HL-60 (cell line): ENCODE results near the gene RERE.

Experiments used
- DNase-seq, 2 experiments: peaks; one replicate each; pipeline ENCODE4 v3.0.0-alpha.2; 2010 to 2020; ENCODE audit warnings: low read depth in 1 of 2, low spot score in 1 of 2
- H3K27ac ChIP-seq: fragments of 250-450 bp; sonication (Bioruptor Pico); replicated peaks from 2 replicates; pipeline ENCODE4 v1.5.1; 2020; ENCODE audit warnings: mild to moderate bottlenecking, moderate library complexity
- H3K27me3 ChIP-seq: fragments of 250-450 bp; sonication (Bioruptor Pico); 2 replicates; pipeline ENCODE4 v1.5.1; 2021; ENCODE audit warnings: mild to moderate bottlenecking, moderate library complexity; ENCODE audit not compliant: insufficient read depth, poor library complexity, severe bottlenecking
- H3K4me3 ChIP-seq: replicated peaks from 2 replicates; pipeline ENCODE4 v1.5.1; 2011; ENCODE audit warnings: mild to moderate bottlenecking, control low read depth, low read length; ENCODE audit not compliant: insufficient read depth
- CTCF ChIP-seq: IDR thresholded peaks from one replicate; pipeline ENCODE4 v1.5.1; 2011; ENCODE audit warnings: low read length, control low read depth, inconsistent platforms; ENCODE audit not compliant: insufficient read depth
- GABPA ChIP-seq: IDR thresholded peaks from 2 replicates; pipeline ENCODE4 v1.6.1; 2012; ENCODE audit warnings: low read depth
- POLR2AphosphoS5 ChIP-seq: IDR thresholded peaks from 2 replicates; pipeline ENCODE4 v1.6.1; 2012; ENCODE audit warnings: low read depth
- REST ChIP-seq: IDR thresholded peaks from 2 replicates; pipeline ENCODE4 v1.6.1; 2012; ENCODE audit warnings: low read depth; ENCODE audit not compliant: insufficient replicate concordance
- SPI1 ChIP-seq: IDR thresholded peaks from 2 replicates; pipeline ENCODE4 v1.6.1; 2012; ENCODE audit warnings: low read depth, mild to moderate bottlenecking, borderline replicate concordance

The RERE gene

GRCh38 chr1:8816264-8816663, 1.2 kb downstream of the RERE start:
- Histone ChIP-seq H3K4me3 (peak overlapping the region; percentile 85), H3K27me3 (no peaks in the 10 kb centered on the region), H3K27ac (peak overlapping the region; percentile 77)
- TF ChIP-seq POLR2AphosphoS5 (no peak), REST (no peak), SPI1 (no peak), GABPA (no peak), CTCF (no peak)
- no peak for DNase-seq

GRCh38 chr1:8815582-8816151, 1.8 kb downstream of the RERE start:
- Histone ChIP-seq H3K4me3 (no peak overlapping the region; the same call in 1 of the 2 replicates), H3K27ac (peak overlapping the region; percentile 77)
- peak in 1 of 2 experiments; percentile 11 for DNase-seq

More at GRCh38 chr1:8815582-8816151, 1.8 kb downstream of the RERE start:
- no peaks in the 10 kb centered on the region for H3K27me3 ChIP-seq
- no peak for TF ChIP-seq CTCF
- no peak for TF ChIP-seq GABPA
- TF ChIP-seq POLR2AphosphoS5, result no peak
- no peak for TF ChIP-seq REST
- TF ChIP-seq SPI1, result no peak
